ENCODE measurements around the gene MGLL.

DNA sequence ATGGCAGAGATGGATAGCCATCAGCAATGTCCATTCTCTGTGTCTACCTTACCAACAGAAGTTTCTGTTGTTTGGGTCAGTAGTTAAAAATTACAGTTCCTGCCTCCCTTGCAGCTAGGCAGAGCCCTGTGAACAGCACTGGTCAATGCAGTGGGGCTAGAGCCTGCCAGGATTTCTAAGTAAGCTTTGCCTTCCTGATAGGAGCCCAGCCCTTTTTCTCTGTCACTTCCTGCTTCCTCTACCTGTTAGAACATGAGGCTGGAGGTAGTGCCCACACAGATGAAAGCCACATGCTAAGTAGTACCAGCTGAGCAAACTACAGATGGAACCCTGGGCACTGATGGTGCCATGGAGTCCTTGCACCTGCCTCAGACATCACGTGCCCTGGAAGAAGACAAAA is 45.0 kb downstream of the MGLL start:
- no peak for TF ChIP-seq CTCF (IDR thresholded peaks at IDR 0.05; ENCODE audit: low read length)
- no peak for TF ChIP-seq EZH2 (optimal IDR thresholded peaks at IDR 0.05; ENCODE audit: low read depth, low read length)

All from MM.1S (cell line).